Measurements from ENCODE around the gene DPEP1.

The DPEP1 gene

DNA sequence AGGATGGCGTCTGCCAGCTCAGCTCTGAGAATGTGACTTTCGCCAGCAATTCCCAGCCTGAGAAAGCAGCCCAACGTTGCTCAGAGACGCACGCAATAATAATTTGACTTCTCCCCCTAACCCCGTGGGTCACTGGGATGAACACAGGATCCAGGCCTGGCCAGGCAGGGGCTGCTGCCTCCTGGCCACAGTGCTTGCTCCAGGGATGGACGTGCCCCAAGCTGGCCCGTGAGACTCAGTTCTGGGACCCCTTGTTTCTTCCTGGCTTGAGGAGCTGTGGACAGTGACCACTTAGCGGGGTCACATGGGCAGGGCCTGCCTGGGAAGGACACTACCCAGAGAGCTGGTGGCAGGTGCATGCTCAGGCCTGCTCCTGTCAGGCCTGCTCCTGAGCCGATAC is 13.5 kb upstream of the DPEP1 start:
- DNase-seq: no peak

DNA sequence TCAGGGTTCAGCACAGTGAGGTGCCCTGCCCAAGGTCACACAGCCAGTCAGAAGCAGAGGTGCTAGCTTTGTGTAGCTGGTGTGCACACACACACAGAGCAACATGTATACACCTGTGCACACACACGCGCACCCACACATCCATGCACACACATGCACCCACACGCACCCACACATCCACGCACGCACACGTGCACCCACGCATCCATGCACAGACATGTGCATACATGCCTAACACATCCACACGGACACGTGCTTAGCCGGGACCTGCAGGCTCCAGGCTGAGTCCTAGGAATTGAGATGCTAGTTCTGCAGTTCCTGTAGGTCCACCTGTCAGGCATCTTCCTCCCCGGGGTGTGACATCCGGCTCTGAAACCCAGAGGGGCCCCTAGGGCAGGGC is 13.0 kb upstream of the DPEP1 start:
- no peak for DNase-seq

- no peak for DNase-seq
Observed at GRCh38 chr16:89600956-89601355, 12.5 kb upstream of the DPEP1 start.

- no peak for DNase-seq
Observed at GRCh38 chr16:89601906-89602272, 11.6 kb upstream of the DPEP1 start.

DNA sequence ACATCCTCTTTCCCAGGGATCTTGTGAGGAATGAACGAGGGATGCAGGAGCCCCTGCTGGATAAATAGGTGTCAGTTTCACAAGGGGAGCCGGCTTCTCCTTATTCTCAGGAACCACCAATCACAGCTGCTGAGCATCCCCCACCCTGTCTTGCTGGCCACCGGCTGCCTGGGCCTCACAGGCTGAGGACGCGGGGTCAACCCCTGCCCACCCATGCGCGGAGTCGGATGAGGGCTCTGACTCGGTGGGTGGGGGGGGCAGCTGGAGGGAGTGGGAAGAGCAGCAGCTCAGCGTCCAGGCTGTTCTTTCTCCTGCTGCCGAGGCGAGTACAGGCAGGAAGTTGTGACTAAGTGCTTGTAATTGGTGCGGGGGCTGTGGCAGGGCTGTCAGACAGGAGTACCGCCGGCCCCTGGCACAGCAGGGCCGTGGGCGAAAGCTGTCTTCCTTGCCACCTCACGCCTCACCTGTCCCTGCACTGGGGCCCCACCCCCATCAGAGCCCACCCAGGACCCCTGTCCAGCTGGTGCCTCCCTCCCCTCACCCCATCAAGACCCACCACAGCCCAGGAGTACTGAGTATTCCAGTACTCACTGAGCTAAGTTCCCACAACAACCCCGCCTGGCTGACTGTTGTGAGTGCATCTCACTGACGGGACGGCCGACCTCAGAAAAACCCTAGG is 11.0 kb upstream of the DPEP1 start:
- peak; percentile 8 for DNase-seq

DNA sequence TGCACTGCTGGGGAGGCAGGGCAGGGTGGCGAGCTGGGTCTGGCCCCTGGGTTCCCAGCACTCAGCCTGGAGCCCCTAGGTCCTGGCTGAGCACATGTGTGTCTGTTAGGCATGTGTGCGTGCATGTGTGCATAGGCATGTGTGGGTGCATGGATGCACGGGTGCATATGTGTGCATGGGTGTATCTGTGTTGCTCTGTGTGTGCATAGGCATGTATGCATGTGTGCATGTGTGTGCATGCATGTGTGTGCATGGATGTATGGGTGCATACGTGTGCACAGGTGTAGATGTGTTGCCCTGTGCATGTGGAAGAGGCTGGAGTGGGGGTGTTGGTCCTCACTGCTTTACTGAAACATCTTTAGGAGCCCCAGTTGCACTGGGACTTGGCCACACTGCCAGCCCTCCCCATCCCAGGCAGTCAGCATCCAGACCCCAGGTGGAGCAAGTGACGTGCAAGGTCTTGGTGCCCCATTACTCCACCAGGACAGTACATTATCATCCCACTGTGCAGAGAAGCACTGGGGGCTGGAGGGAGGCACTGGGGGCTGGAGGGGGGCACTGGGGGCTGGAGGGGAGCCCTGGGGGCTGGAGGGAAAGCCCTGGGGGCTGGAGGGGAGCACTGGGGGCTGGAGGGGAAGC is 10.4 kb upstream of the DPEP1 start:
- DNase-seq: no peak

DNA sequence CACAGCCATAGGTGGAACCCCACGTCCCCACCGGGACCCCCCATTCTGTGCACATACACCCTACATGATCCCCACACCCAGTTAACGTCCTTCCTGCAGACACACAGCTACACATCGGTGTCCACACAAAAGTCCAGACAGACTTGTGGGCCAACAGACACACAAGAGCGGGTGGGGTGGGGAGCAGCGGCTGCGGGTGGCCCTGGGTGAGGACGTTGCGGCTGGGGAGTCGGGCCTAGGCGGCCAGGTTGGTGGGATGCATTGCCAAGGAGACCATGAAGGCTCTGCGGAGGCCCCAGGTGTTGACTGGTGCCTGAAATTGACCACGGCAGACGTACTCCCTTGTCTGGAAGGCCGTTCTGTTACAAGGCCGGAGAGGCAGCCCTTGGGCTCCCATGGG is 8.7 kb upstream of the DPEP1 start:
- no peak for DNase-seq

- DNase-seq: no peak
Observed at GRCh38 chr16:89605186-89605970, 8.1 kb upstream of the DPEP1 start.

DNA sequence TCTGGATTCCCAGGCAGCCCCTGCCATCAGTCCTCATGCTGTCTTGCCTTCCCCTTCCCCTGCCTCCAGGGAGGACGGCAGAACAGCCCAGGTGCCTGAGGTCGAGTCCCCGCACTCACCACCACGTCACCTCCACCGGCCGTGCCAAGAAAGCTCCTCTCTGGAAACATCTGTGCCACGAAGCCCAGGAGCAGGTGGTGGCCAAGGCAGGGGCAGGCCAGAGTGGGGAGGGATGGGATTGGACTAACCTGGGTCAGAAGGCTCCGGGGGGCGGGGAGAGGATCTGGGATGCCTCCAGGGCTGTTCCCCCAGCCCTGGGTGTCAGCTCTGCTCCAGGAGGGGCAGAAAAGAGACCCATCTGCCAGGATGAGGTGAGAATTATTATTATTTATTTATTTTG is 7.4 kb upstream of the DPEP1 start:
- DNase-seq: no peak

- no peak for DNase-seq
Observed at GRCh38 chr16:89607453-89607852, 6.0 kb upstream of the DPEP1 start.

DNA sequence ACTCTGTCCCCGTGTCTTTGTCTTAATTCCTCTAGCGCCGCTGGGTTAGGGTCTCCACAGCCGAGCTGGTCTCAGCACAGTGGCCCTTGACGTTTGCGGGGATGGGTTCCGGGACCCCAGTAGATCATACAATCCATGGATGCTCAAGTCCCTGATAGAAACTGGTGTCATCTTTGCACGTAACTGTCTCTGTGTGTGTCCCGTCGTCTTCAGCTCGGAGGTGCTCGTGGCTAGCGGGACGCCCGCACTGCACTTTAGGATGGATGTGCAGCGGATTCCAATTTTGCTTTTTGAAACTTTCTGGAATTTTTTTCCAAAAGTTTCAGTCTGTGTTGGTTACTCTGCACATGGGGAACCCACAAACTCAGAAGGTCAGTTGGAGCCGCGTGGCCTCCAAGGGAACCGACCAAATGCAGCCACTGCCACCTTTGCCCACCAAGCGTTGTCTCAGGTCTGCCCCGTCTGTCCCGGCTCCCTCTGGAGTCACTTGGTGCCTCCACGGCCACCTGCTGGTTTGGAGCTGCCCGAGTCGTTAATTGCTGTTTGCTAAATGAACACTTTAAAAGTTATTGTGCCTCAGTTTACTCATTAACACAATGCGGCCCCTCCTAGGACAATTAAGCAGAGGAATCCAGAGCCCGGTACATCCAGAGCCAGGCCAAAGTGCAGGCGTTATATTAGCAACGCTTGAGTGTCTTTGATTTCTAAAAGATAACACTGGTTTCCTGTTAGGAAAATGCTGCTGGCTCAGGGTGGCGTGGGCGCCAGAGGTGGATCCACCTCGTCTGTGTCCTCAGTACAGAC is 5.3 kb upstream of the DPEP1 start:
- DNase-seq: no peak

DNA sequence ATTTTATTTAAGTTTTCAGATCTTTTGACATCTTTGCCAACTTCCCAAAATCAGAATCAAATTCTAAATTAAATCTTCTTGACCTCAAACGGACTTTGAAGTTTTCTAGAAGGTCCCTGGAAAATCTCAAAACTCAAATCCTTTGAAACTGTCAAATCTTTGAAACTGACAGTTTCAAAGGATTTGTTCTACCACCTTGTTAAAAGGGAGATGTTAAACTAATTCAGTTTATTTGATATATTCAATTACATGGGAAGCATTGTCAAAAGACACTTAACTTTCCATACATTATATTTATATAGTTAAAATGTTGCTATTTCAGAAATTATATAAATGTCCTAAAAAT is 3.4 kb upstream of the DPEP1 start:
- DNase-seq: no peak

DNA sequence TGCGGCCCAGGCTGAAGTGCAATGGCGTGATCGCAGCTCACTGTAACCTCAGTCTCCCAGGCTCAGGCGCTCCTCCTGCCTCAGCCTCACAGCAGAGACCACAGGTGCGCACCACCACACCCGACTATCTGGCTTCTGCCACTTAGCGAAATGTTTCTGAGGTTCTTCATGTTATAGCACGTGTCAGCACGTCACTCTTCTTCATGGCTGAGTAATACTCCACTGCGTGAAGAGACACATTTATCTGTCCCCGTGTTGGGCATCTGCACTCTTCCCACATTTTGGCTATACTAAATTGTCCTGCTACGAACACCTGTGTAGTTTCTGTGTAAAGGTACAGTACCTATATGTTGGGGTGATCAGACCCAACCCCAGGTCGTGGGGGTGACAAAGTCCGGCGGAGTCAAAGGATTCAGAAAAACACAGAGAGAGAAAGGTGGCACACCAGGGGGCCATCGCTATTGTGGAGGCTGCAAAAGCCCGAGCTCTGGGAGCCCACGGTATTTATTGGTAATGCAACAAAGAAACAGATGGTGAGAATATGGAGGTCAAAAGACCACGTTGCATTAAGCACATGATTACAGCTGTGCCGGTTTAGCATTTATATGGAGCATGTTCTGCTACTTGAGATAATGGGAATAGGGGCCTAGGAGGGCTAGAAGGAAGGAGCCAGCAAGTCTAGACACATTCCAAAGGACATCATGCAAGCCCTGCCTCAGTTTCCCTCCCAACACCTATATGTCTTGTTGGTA is 851 bp upstream of the DPEP1 start:
- DNase-seq: no peak

- no peak for DNase-seq
Observed at GRCh38 chr16:89613954-89614459, 565 bp downstream of the DPEP1 start.

DNA sequence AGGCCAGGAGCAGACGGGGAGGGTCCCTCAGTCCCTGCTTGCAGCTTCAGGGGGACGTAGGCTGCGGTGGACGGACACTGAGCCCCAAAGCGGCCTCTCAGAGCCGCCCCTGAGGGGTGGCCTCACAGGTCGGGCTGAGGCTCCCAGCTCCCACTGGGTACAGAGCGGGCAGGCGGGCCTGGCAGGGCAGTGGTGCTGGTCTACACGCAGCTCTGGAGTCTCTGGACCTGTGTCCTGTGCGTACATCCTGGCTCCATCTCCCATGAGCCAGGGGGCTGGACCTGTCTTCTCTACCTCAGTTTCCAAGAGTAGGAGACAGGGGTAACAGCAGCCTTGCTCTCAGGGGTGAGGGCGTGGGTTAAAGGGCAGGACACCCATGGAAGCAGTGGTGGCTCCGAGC is 1.7 kb downstream of the DPEP1 start:
- no peak for DNase-seq

GRCh38 chr16:89615596-89616090 is 2.2 kb downstream of the DPEP1 start:
- no peak for DNase-seq

DNA sequence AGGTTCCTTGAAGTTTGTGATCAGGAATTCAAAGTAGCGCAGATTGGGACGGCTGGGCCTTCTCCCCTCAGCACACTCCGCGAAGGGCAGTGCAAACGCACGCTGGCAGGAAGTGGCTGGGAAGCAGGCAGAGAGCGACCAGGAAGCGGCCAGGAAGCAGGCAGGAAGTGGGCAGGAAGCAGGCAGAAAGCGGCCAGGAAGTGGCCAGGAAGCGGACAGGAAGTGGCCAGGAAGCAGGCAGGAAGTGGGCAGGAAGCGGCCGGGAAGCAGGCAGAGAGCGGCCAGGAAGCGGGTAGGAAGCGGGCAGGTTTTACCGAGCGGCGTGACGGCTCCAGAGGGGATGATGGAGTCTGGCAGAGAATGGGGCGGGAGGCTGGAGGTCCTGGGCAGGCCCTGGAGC is 3.2 kb downstream of the DPEP1 start:
- DNase-seq: no peak

- no peak for DNase-seq
Observed at GRCh38 chr16:89617036-89617435, 3.6 kb downstream of the DPEP1 start.

DNA sequence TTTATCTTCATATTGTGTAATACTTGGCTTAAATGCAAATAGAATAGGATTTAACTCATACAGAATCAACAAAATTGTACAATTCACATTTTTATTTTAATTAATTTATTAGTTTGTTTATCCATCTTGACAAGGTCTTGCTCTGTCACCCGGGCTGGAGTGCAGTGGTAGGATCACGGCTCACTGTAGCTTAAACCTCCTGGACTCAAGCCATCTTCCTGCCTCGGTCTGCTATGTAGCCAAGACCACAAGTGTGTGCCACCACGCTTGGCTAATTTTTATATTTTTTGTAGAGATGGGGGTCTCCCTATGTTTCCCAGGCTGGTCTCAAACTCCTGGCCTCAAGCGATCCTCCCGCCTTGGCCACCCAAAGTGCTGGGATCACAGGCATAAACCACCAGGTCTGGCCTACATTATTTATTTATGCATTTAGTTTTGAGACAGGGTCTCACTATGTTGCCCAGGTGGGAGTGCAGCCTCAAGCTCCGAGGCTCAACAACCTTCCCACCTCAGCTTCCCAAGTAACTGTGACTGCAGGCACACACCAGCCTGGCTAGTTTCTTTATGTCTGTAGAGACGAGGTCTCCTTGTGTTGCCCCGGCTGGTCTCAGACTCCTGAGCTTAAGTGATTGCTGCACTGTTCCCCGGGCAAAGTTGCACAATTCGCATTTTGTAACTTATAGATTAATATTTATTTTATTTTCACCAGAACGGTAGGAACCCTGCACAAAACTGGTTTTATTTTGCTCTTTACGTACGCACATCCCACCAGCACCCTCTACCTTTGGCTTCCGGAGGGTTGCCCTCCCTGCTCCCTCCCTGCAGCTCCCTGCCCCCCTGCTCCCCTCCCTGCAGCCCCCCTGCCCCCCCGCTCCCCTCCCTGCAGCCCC is 4.9 kb downstream of the DPEP1 start:
- DNase-seq: no peak

DNA sequence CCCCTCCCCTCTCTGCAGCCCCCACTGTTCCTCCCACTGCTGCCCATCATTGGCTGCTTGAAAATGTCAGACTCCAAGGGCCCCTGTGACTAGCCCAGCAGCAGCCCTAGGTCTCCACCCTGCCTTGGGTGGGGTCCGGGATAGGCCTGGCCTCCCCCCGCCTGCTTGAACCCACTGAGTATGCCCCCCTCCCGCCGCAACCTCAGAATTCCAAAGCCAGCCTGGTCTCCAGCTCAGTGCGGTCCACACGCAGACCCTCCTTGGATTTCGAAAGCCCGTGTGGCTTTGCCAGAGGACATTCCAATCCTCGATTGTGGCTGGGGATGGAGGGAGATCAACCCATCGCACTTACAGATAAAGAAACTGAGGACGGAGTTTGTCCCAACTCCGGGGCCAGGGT is 6.4 kb downstream of the DPEP1 start:
- DNase-seq: no peak

- DNase-seq: no peak
Observed at GRCh38 chr16:89620406-89620841, 7.0 kb downstream of the DPEP1 start.
